IMR-90 (cell line): ENCODE measurements around the gene ADCK1. TPM values are rescaled to one million over a fixed set of nuclear protein-coding genes. Genes with fewer than 3 reads are reported as not detected.

Source experiments
- ATAC-seq: fragments of 200-7000 bp; cut with Tn5 transposase; 2 replicates; pipeline ENCODE4 v1.9.1; 2020; ENCODE audit warnings: low read depth, mild to moderate bottlenecking, moderate library complexity
- BruUV-seq: library from RNA; stranded (reverse); fragments of 400-500 nt; replicated peaks from 2 replicates; lab custom pipeline; 2021; lab: Mats Ljungman, UMichigan
- CTCF ChIA-PET: fragments of 300-600 bp; formaldehyde crosslinking; extraction: SDS; loops from one replicate; lab custom pipeline; 2021; ENCODE audit warnings: antibody characterized with exemption; lab: Yijun Ruan, JAX
- POLR2A ChIA-PET: fragments of 300-600 bp; sonication (Branson Sonifier 250); formaldehyde crosslinking; loops from one replicate; lab custom pipeline; 2022; ENCODE audit warnings: antibody characterized with exemption; ENCODE audit not compliant: unreplicated experiment; lab: Charles Lee
- DNase-seq: peaks from one replicate; pipeline ENCODE4 v3.0.0; 2013
- H2AFZ ChIP-seq: replicated peaks from 2 replicates; pipeline ENCODE3; 2013; ENCODE audit warnings: low read length, mild to moderate bottlenecking; ENCODE audit not compliant: poor library complexity
- H2AK5ac ChIP-seq: 2 replicates; pipeline ENCODE4 v1.6.1; 2013; ENCODE audit warnings: low read depth, low read length, inconsistent platforms
- H2AK9ac ChIP-seq: replicated peaks from 2 replicates; pipeline ENCODE3; 2013; ENCODE audit warnings: mild to moderate bottlenecking, low read depth, low read length, moderate library complexity; ENCODE audit not compliant: poor library complexity
- H2BK120ac ChIP-seq: 2 replicates; pipeline ENCODE4 v1.6.1; 2013; ENCODE audit warnings: low read depth, low read length, inconsistent platforms
- H2BK15ac ChIP-seq: 3 replicates; pipeline ENCODE4 v1.6.1; 2013; ENCODE audit warnings: low read depth, low read length, inconsistent platforms
- H2BK20ac ChIP-seq: 2 replicates; pipeline ENCODE4 v1.6.1; 2013; ENCODE audit warnings: low read depth, mild to moderate bottlenecking, inconsistent platforms, low read length, moderate library complexity
- H2BK5ac ChIP-seq: 2 replicates; pipeline ENCODE4 v1.6.1; 2013; ENCODE audit warnings: mild to moderate bottlenecking, low read depth, low read length, inconsistent platforms; ENCODE audit not compliant: poor library complexity, severe bottlenecking
- H3K14ac ChIP-seq: replicated peaks from 2 replicates; pipeline ENCODE4 v1.6.1; 2013; ENCODE audit warnings: low read depth, low read length, inconsistent platforms
- H3K18ac ChIP-seq: 2 replicates; pipeline ENCODE4 v1.6.1; 2013; ENCODE audit warnings: low read depth, low read length, control low read depth
- H3K23ac ChIP-seq: 2 replicates; pipeline ENCODE4 v1.6.1; 2013; ENCODE audit warnings: low read depth, low read length, inconsistent platforms
- H3K27ac ChIP-seq: 2 replicates; pipeline ENCODE4 v1.5.1; 2013; ENCODE audit warnings: mild to moderate bottlenecking, control low read depth, low read length; ENCODE audit not compliant: insufficient read depth
- H3K27me3 ChIP-seq: 2 replicates; pipeline ENCODE4 v1.6.1; 2013; ENCODE audit warnings: low read length; ENCODE audit not compliant: control insufficient read depth, insufficient read depth
- H3K36me3 ChIP-seq: 2 replicates; pipeline ENCODE4 v1.6.1; 2013; ENCODE audit warnings: low read length, mixed read lengths; ENCODE audit not compliant: control insufficient read depth, insufficient read depth
- H3K4ac ChIP-seq: 2 replicates; pipeline ENCODE4 v1.6.1; 2013; ENCODE audit warnings: low read depth, low read length, inconsistent platforms
- H3K4me1 ChIP-seq: 2 replicates; pipeline ENCODE4 v1.6.1; 2013; ENCODE audit warnings: low read length, mixed read lengths; ENCODE audit not compliant: control insufficient read depth, insufficient read depth
- H3K4me2 ChIP-seq: 2 replicates; pipeline ENCODE4 v1.6.1; 2013; ENCODE audit warnings: low read depth, mild to moderate bottlenecking, control low read depth, low read length, moderate library complexity
- H3K4me3 ChIP-seq: 2 replicates; pipeline ENCODE4 v1.5.1; 2013; ENCODE audit warnings: low read depth, mild to moderate bottlenecking, control low read depth, low read length, moderate library complexity; ENCODE audit not compliant: insufficient read depth
- H3K56ac ChIP-seq: 2 replicates; pipeline ENCODE4 v1.6.1; 2013; ENCODE audit warnings: low read length, inconsistent platforms; ENCODE audit not compliant: insufficient read depth; ENCODE audit errors: extremely low read depth
- H3K79me1 ChIP-seq, 2 experiments: 2 replicates each; pipeline ENCODE4 v1.6.1; 2013; ENCODE audit warnings: low read length in 2 of 2, inconsistent platforms in 1 of 2, low read depth in 1 of 2
- H3K9ac ChIP-seq: 2 replicates; pipeline ENCODE4 v1.6.1; 2013; ENCODE audit warnings: low read depth, low read length, control low read depth
- H3K9me1 ChIP-seq: 2 replicates; pipeline ENCODE4 v1.6.1; 2013; ENCODE audit warnings: low read length, inconsistent platforms; ENCODE audit not compliant: insufficient read depth
- H3K9me3 ChIP-seq: 2 replicates; pipeline ENCODE4 v1.6.1; 2013; ENCODE audit warnings: low read length; ENCODE audit not compliant: control insufficient read depth, insufficient read depth
- H4K20me1 ChIP-seq: 2 replicates; pipeline ENCODE4 v1.6.1; 2013; ENCODE audit warnings: low read length, inconsistent platforms; ENCODE audit not compliant: insufficient read depth
- H4K5ac ChIP-seq: 2 replicates; pipeline ENCODE4 v1.6.1; 2013; ENCODE audit warnings: mild to moderate bottlenecking, low read depth, low read length, control low read depth
- H4K8ac ChIP-seq, 2 experiments: 2 replicates each; pipeline ENCODE4 v1.6.1; 2013; ENCODE audit warnings: low read depth in 2 of 2, low read length in 2 of 2, control low read depth in 1 of 2, inconsistent platforms in 1 of 2
- H4K91ac ChIP-seq: 2 replicates; pipeline ENCODE4 v1.6.1; 2013; ENCODE audit warnings: low read depth, low read length, inconsistent platforms; ENCODE audit not compliant: insufficient read depth
- CEBPB ChIP-seq: IDR thresholded peaks from 2 replicates; pipeline ENCODE4 v1.6.1; 2012; ENCODE audit warnings: low read depth, low read length, improper control_type of control experiment
- POLR2A ChIP-seq: IDR thresholded peaks from 2 replicates; pipeline ENCODE4 v1.6.1; 2012; ENCODE audit warnings: mild to moderate bottlenecking, low read depth, low read length
- RCOR1 ChIP-seq: IDR thresholded peaks from 2 replicates; pipeline ENCODE4 v1.6.1; 2012; ENCODE audit warnings: mild to moderate bottlenecking, low read length, improper control_type of control experiment; ENCODE audit not compliant: insufficient replicate concordance
- RFX5 ChIP-seq: IDR thresholded peaks from 2 replicates; pipeline ENCODE4 v1.8.0; 2012; ENCODE audit warnings: low read depth, mild to moderate bottlenecking, low read length, moderate library complexity
- WGBS, 2 experiments: methylation state at CpG; one replicate each; pipeline versions ENCODE4 v1.1.5 to v1.1.7; 2013; ENCODE audit warnings: missing lambda C conversion rate in 2 of 2; ENCODE audit not compliant: insufficient read length in 1 of 2; ENCODE audit errors: extremely low coverage in 2 of 2; 5-methylcytosine and 5-hydroxymethylcytosine counted together
- dilution Hi-C: fragments of 300-500 bp; cut with HindIII; formaldehyde crosslinking; loops from one replicate; pipeline ENCODE4 v1.14.3; 2018; ENCODE audit warnings: low sequenced_read_pairs; ENCODE audit not compliant: unreplicated experiment
- in situ Hi-C: fragments of 300-500 bp; cut with MboI; formaldehyde crosslinking; loops from 3 replicates; pipeline ENCODE4 v1.14.3; 2019; ENCODE audit warnings: low sequenced_read_pairs, inconsistent platforms, mixed read lengths
- intact Hi-C: fragments of 100-400 bp; cut with micrococcal nuclease; formaldehyde crosslinking; loops from 2 replicates; pipeline ENCODE4 v1.10.0; 2022
- polyA plus RNA-seq, 3 experiments: library from polyadenylated mRNA; depleted of rRNA; stranded (reverse); fragments of >200 nt; gene quantifications; 2 replicates each; pipeline ENCODE4 v1.2.3, GENCODE V29; 2012; ENCODE audit warnings: low replicate concordance in 1 of 3
- total RNA-seq: library from RNA; depleted of rRNA; stranded (reverse); fragments of >200 nt; gene quantifications from 2 replicates; pipeline ENCODE4 v1.2.3, GENCODE V29; 2012

Gene ADCK1
- total and polyA plus RNA-seq, 2 of the 4 experiments (the other 2 are of a cell fraction): 1.6 to 4.6 TPM

DNA sequence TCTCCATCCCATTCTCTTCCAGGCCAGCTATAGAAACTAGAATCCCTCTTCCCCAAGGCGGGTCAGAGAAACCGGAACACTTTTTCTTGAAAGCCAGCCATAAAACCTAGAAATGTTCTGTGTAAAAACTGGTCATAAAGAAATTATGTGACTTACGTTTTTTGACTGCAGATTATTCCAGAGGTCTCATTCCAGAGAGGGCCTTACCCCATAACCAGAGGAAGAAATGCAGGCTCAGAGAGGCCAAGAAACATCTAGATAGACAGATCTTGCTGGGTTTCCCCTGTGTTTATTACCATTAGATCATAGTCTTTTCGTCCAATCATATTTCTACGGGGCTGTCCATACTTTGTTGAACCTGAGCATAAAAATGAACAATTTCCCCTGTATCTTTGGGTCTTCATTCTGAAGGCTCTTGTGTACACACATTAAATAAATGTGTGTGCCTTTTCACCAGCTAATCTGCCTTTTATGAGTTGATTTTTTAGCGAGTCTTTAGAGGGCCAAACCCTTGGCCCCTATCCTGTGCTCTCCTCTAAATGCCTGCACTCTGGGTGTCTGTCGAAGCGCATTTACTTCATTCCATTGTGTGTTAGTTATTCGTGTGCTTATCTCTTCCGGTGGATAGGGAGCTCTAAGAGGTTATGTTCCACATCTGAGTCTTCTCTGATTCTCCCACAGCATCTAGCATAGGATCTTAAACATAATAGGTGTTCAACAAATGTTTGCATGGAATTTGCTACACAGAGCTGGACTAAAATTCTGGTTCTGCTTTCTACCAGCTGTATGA, 163.0 kb downstream of the ADCK1 start:
- in situ Hi-C loops: no loop called here
- CTCF ChIA-PET: no interaction called here
- intact Hi-C loops: no loop called here
- H2AK9ac ChIP-seq: no peak overlapping the region
- H3K79me1 ChIP-seq: no peaks in the 10 kb centered on the region
- dilution Hi-C loops: no loop called here
- BruUV-seq: no TSS peak
- H3K9me3 ChIP-seq: no peaks in the 10 kb centered on the region
- H2BK5ac ChIP-seq: no peak overlapping the region
- H4K8ac ChIP-seq: no peak overlapping the region
- WGBS, 2 experiments: no CpG with 5 or more reads among the region's 10 CpGs
- H2AK5ac ChIP-seq: no peak overlapping the region
- no peak for ATAC-seq
- no peaks in the 10 kb centered on the region for H3K4me1 ChIP-seq
- no peak overlapping the region for H3K14ac ChIP-seq
- no peaks in the 10 kb centered on the region for H3K9me1 ChIP-seq
- POLR2A ChIA-PET: no interaction called here
- no peak overlapping the region for H4K91ac ChIP-seq
- H4K20me1 ChIP-seq: no peaks in the 10 kb centered on the region
- no peak overlapping the region for H3K4me2 ChIP-seq
- TF ChIP-seq RCOR1 (no peak), RFX5 (no peak), POLR2A (no peak), CEBPB (no peak)
- H2BK20ac ChIP-seq: no peak overlapping the region
- H3K27ac ChIP-seq: no peak overlapping the region
- H3K23ac ChIP-seq: no peak overlapping the region
- no peak overlapping the region for H2BK15ac ChIP-seq
- H3K9ac ChIP-seq: no peak overlapping the region
- no peak for DNase-seq
- no peak overlapping the region for H3K18ac ChIP-seq
- H3K4me3 ChIP-seq: no peak overlapping the region
- H2AFZ ChIP-seq: no peak overlapping the region
- peaks cover 2% of the 10 kb centered on the region; the same call in 1 of the 2 replicates for H3K27me3 ChIP-seq
- H3K36me3 ChIP-seq: no peaks in the 10 kb centered on the region
- H4K5ac ChIP-seq: no peak overlapping the region
- H2BK120ac ChIP-seq: no peak overlapping the region
- H3K4ac ChIP-seq: no peak overlapping the region
- H3K56ac ChIP-seq: no peak overlapping the region
